K562 (cell line): Measurements from ENCODE around the gene TMEM209. TPM values are rescaled to one million over a fixed set of nuclear protein-coding genes. Genes with fewer than 3 reads are reported as not detected.

Experiments used
- ATAC-seq: fragments of 200-7000 bp; cut with Tn5 transposase; 3 replicates; pipeline ENCODE4 v1.9.1; 2020; ENCODE audit warnings: moderate library complexity
- BruUV-seq: library from RNA; stranded (reverse); fragments of 400-500 nt; replicated peaks from 2 replicates; lab custom pipeline; 2021; lab: Mats Ljungman, UMichigan
- CTCF ChIA-PET: fragments of 300-600 bp; formaldehyde crosslinking; extraction: SDS; loops from one replicate; lab custom pipeline; 2021; ENCODE audit warnings: low intra/inter-chr PET ratio; lab: Yijun Ruan, JAX
- POLR2A ChIA-PET: fragments of 300-600, 350-650 bp; sonication (Branson Sonifier 250); formaldehyde crosslinking; extraction: SDS; loops from one replicate; lab custom pipeline; 2021; ENCODE audit warnings: antibody characterized with exemption, inconsistent platforms; lab: Yijun Ruan, JAX
- DNase-seq, 4 experiments: peaks; one replicate each; pipeline versions ENCODE4 v3.0.0 to v3.0.0-alpha.2; 2011 to 2018; ENCODE audit warnings: low spot score in 3 of 4, mixed read lengths in 3 of 4; ENCODE audit errors: extremely low read depth in 1 of 4
- FAIRE-seq: peaks from 2 replicates; lab custom pipeline; 2011; peaks lifted over from hg19 to GRCh38; lab: Jason Lieb, UNC
- H2AFZ ChIP-seq: 2 replicates; pipeline ENCODE4 v1.6.0; 2011; ENCODE audit warnings: low read depth, low read length, control low read depth, inconsistent platforms
- H3K27ac ChIP-seq: fragments of 200-600 bp; 3 replicates; pipeline ENCODE4 v1.8.0; 2011; ENCODE audit warnings: low read depth, mild to moderate bottlenecking, control low read depth, inconsistent platforms, low read length, moderate library complexity, mixed read lengths; ENCODE audit errors: extremely low read depth
- H3K27me3 ChIP-seq, 2 experiments: fragments of 300-600 bp in 1 of 2; 2 replicates in 1 of 2; 3 replicates in 1 of 2; pipeline versions ENCODE4 v1.6.0 to v1.8.0; 2011; ENCODE audit warnings: inconsistent platforms in 2 of 2, low read length in 2 of 2, mild to moderate bottlenecking in 1 of 2, mixed read lengths in 1 of 2, moderate library complexity in 1 of 2; ENCODE audit not compliant: control insufficient read depth in 2 of 2, insufficient read depth in 2 of 2
- H3K36me3 ChIP-seq: fragments of 300-600 bp; 3 replicates; pipeline ENCODE4 v1.8.0; 2011; ENCODE audit warnings: mild to moderate bottlenecking, low read length, inconsistent platforms; ENCODE audit not compliant: control insufficient read depth, insufficient read depth
- H3K4me1 ChIP-seq, 2 experiments: fragments of 200-600 bp in 1 of 2; replicated peaks in 1 of 2; 2 replicates in 1 of 2; 3 replicates in 1 of 2; pipeline versions ENCODE4 v1.5.1 to v1.8.0; 2011; ENCODE audit warnings: inconsistent platforms in 2 of 2, low read length in 2 of 2, mild to moderate bottlenecking in 1 of 2, mixed read lengths in 1 of 2, moderate library complexity in 1 of 2; ENCODE audit not compliant: control insufficient read depth in 2 of 2, insufficient read depth in 2 of 2
- H3K4me2 ChIP-seq: 2 replicates; pipeline ENCODE4 v1.6.1; 2011; ENCODE audit warnings: low read length, control low read depth, inconsistent platforms, mixed read lengths; ENCODE audit not compliant: insufficient read depth
- H3K4me3 ChIP-seq: fragments of 200-600 bp; sonication (generic), shearing (Covaris generic); 2 replicates; pipeline ENCODE4 v1.5.1; 2016; ENCODE audit warnings: control low read depth, inconsistent platforms
- H3K79me2 ChIP-seq: fragments of 200-600 bp; 3 replicates; pipeline ENCODE4 v1.8.0; 2011; ENCODE audit warnings: low read length, inconsistent platforms; ENCODE audit not compliant: control insufficient read depth, insufficient read depth
- H3K9ac ChIP-seq, 2 experiments: 2 replicates each; pipeline versions ENCODE4 v1.6.0 to v1.6.1; 2011; ENCODE audit warnings: low read depth in 2 of 2, low read length in 2 of 2, control low read depth in 1 of 2, inconsistent platforms in 1 of 2, mild to moderate bottlenecking in 1 of 2, mixed read lengths in 1 of 2; ENCODE audit not compliant: insufficient read depth in 1 of 2
- H3K9me1 ChIP-seq: one replicate; pipeline ENCODE4 v1.6.0; 2011; ENCODE audit warnings: inconsistent platforms, mild to moderate bottlenecking, low read length, moderate library complexity; ENCODE audit not compliant: control insufficient read depth, insufficient read depth
- H3K9me3 ChIP-seq: replicated peaks from 2 replicates; pipeline ENCODE4 v1.5.1; 2011; ENCODE audit warnings: low read depth, low read length, inconsistent platforms; ENCODE audit not compliant: control insufficient read depth, insufficient read depth
- H4K20me1 ChIP-seq: replicated peaks from 2 replicates; pipeline ENCODE4 v1.6.1; 2011; ENCODE audit warnings: low read length, inconsistent platforms, mixed read lengths; ENCODE audit not compliant: control insufficient read depth, insufficient read depth
- ARNT ChIP-seq, 2 experiments: fragments of 450-650 bp; IDR thresholded peaks; 2 replicates each; pipeline ENCODE4 v1.6.1; 2016; ENCODE audit warnings: mild to moderate bottlenecking in 1 of 2
- BCOR ChIP-seq: fragments of 450-650 bp; IDR thresholded peaks from 2 replicates; pipeline ENCODE4 v1.6.1; 2016
- CC2D1A ChIP-seq: fragments of 450-650 bp; IDR thresholded peaks from 2 replicates; pipeline ENCODE4 v1.6.1; 2017; ENCODE audit warnings: mild to moderate bottlenecking
- CREBBP ChIP-seq: IDR thresholded peaks from one replicate; pipeline ENCODE4 v1.6.1; 2012; ENCODE audit warnings: low read depth, mild to moderate bottlenecking, control low read depth, inconsistent platforms, low read length
- E2F3 ChIP-seq: fragments of 250-450 bp; sonication (Bioruptor Pico); IDR thresholded peaks from 2 replicates; pipeline ENCODE4 v1.4.0; 2020; ENCODE audit warnings: mild to moderate bottlenecking
- ERF ChIP-seq: fragments of 450-650 bp; formaldehyde crosslinking; IDR thresholded peaks from 2 replicates; pipeline ENCODE4 v1.4.0; 2020; ENCODE audit warnings: mild to moderate bottlenecking, mixed read lengths
- GABPA ChIP-seq: fragments of 200-800 bp; sonication (Bioruptor generic); conservative IDR thresholded peaks from 2 replicates; pipeline ENCODE4 v1.6.1; 2016; ENCODE audit warnings: low read depth, missing genetic modification characterization, missing compliant biosample characterization
- HIVEP1 ChIP-seq: fragments of 250-450 bp; sonication (Bioruptor Pico); IDR thresholded peaks from 2 replicates; pipeline ENCODE4 v1.4.0; 2020; ENCODE audit warnings: mild to moderate bottlenecking
- MCM3 ChIP-seq: fragments of 450-650 bp; IDR thresholded peaks from 2 replicates; pipeline ENCODE4 v1.6.1; 2016
- POLR2A ChIP-seq: fragments of 450-650 bp; conservative IDR thresholded peaks from 2 replicates; pipeline ENCODE4 v1.6.1; 2016
- TRIM24 ChIP-seq, 2 experiments: fragments of 450-650 bp; IDR thresholded peaks; 2 replicates each; pipeline ENCODE4 v1.6.1; 2016
- ZBTB1 ChIP-seq: sonication (generic); formaldehyde crosslinking; IDR thresholded peaks from 2 replicates; pipeline ENCODE4 v1.8.1; 2023; ENCODE audit warnings: missing genetic modification reagents, low read depth, mild to moderate bottlenecking, borderline replicate concordance
- WGBS: fragments of 100-300 bp; shearing (Covaris generic); methylation state at CpG from one replicate; pipeline ENCODE4 v1.1.6; 2016; ENCODE audit warnings: low coverage, mixed read lengths; ENCODE audit not compliant: insufficient coverage; ENCODE audit errors: missing lambda C conversion rate; 5-methylcytosine and 5-hydroxymethylcytosine counted together
- in situ Hi-C: fragments of 300-500 bp; cut with MboI; formaldehyde crosslinking; loops from 4 replicates; pipeline ENCODE4 v1.15.0; 2018; ENCODE audit warnings: inconsistent platforms, mixed read lengths
- intact Hi-C: fragments of 100-400 bp; cut with micrococcal nuclease; formaldehyde crosslinking; loops from 2 replicates; pipeline ENCODE4 v1.14.2; 2022
- polyA plus RNA-seq, 8 experiments: library from polyadenylated mRNA; depleted of rRNA in 4 of 8; stranded (reverse) in 5 of 8; unstranded in 3 of 8; fragments of >200 nt; fragmentation: Nextera tagmentation in 2 of 8; fragmentation: Illumina TruSeq in 1 of 8; extraction: Ambion mirVana in 2 of 8; extraction: Trizol in 1 of 8; gene quantifications; 2 replicates each; pipeline versions ENCODE4 v1.2.1 to v1.2.3, GENCODE V29; 2011 to 2014; ENCODE audit warnings: inconsistent platforms in 1 of 8, missing spikeins in 1 of 8
- total RNA-seq, 7 experiments: library from RNA; depleted of rRNA in 6 of 7; stranded (reverse); fragments of >200 nt in 6 of 7; fragmentation: Illumina TruSeq in 2 of 7; extraction: Trizol in 2 of 7; gene quantifications; 2 replicates each; pipeline versions ENCODE4 v1.2.1 to v1.2.3, GENCODE V29; 2011 to 2021; ENCODE audit warnings: low replicate concordance in 1 of 7
- TF ChIP-seq, protein P1 (sequence below): sonication (generic); formaldehyde crosslinking; IDR thresholded peaks from 2 replicates; pipeline ENCODE4 v1.8.0; 2022; ENCODE audit warnings: mild to moderate bottlenecking, missing genetic modification reagents
- TF ChIP-seq, protein P2 (sequence below): sonication (generic); formaldehyde crosslinking; IDR thresholded peaks from 2 replicates; pipeline ENCODE4 v1.8.0; 2022; ENCODE audit warnings: mild to moderate bottlenecking, low read depth, missing genetic modification reagents
- TF ChIP-seq, protein P3 (sequence below): sonication (generic); formaldehyde crosslinking; IDR thresholded peaks from 2 replicates; pipeline ENCODE4 v1.4.0; 2020; ENCODE audit warnings: mild to moderate bottlenecking, missing genetic modification reagents

TMEM209 gene
- total and polyA plus RNA-seq, 9 of the 15 experiments (the other 6 are each of a cell fraction or from before 2014, with no cell fraction given) = 36.8 to 116 (median 76.6) TPM

DNA sequence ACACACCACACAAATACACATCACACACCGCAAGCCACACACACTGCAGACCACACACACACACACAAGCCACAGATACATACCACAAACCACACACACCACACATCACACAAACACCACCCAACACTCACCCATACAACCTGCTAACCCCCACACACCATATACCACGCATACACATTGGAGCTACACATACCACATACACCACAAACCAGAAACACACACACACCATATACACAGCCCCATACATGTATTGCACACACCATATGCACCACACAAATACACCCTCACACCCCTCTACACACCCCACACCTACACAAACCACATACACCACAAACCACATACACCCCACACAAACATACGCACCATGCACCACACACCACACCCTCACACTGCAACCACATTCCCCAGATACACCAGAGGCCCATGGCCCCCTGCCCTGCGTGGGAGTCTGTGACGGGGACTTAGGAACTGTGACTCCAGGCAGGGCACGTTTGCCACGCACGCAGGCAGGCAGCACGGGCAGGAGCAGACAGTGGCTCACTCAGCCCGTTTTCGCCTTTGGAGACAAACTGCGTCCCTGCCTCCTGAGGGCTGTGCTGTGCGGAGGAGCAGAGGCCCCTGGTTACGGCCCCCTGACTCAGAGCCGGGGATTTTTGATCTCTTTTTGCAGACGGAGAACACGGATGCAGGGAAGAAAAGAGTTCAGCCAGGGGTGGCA, 52.6 kb downstream of the TMEM209 start:
- H3K36me3 ChIP-seq = peaks cover 4% of the 10 kb centered on the region; the same call in 2 of the 3 replicates
- in situ Hi-C loops = no loop called here
- peak overlapping the region; percentile 45; the same call in 1 of the 3 replicates for H3K27ac ChIP-seq
- H3K79me2 ChIP-seq = no peaks in the 10 kb centered on the region
- no TSS peak for BruUV-seq
- no peak overlapping the region for H2AFZ ChIP-seq
- WGBS = 90% methylated on average over 17 of the region's 17 CpGs
- no peak overlapping the region for H3K4me2 ChIP-seq
- peaks cover 0 to 50% of the 10 kb centered on the region in 2 experiments; a peak in 3 of 5 replicates for H3K4me1 ChIP-seq
- peak in 1 of 4 experiments; percentile 20 for DNase-seq
- no peaks in the 10 kb centered on the region for H3K9me1 ChIP-seq
- ATAC-seq = no peak
- no peak for FAIRE-seq
- H3K27me3 ChIP-seq = no peaks in the 10 kb centered on the region; a peak in 1 of 5 replicates
- ChIA-PET CTCF (no interaction called here), POLR2A (interaction anchor here (0.6 to 1.2 kb wide), 3 partner anchors 10 to 29 kb away, joined by 3 read pairs; no protein-coding TSS in a partner anchor)
- peaks cover 17% of the 10 kb centered on the region for H3K9me3 ChIP-seq
- H4K20me1 ChIP-seq = no peaks in the 10 kb centered on the region
- H3K4me3 ChIP-seq = no peak overlapping the region
- intact Hi-C loops = no loop called here
- H3K9ac ChIP-seq = peak overlapping the region in 1 of 2 experiments; percentile 77; a peak in 2 of 4 replicates
- peak; percentile 85; the same call in 1 of the 2 replicates for TF ChIP-seq MCM3
- TF ChIP-seq E2F3 = no peak
- no peak for TF ChIP-seq HIVEP1
- TF ChIP-seq, protein P1, sequence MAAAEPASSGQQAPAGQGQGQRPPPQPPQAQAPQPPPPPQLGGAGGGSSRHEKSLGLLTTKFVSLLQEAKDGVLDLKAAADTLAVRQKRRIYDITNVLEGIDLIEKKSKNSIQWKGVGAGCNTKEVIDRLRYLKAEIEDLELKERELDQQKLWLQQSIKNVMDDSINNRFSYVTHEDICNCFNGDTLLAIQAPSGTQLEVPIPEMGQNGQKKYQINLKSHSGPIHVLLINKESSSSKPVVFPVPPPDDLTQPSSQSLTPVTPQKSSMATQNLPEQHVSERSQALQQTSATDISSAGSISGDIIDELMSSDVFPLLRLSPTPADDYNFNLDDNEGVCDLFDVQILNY (CRISPR knock-in tag) = peak; percentile 62; the same call in 1 of the 2 replicates
- no peak for TF ChIP-seq ERF (CRISPR knock-in tag)
- TF ChIP-seq, protein P2, sequence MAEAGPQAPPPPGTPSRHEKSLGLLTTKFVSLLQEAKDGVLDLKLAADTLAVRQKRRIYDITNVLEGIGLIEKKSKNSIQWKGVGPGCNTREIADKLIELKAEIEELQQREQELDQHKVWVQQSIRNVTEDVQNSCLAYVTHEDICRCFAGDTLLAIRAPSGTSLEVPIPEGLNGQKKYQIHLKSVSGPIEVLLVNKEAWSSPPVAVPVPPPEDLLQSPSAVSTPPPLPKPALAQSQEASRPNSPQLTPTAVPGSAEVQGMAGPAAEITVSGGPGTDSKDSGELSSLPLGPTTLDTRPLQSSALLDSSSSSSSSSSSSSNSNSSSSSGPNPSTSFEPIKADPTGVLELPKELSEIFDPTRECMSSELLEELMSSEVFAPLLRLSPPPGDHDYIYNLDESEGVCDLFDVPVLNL (CRISPR knock-in tag) = peak; percentile 65; the same call in 1 of the 2 replicates
- TF ChIP-seq CREBBP = no peak
- TF ChIP-seq GABPA (tag) = no peak
- TF ChIP-seq BCOR = peak; percentile 67; the same call in 1 of the 2 replicates
- TF ChIP-seq CC2D1A = no peak
- 0 out of 4 replicates have a peak, but pooled peaks have one; percentile 27 to 43 for TF ChIP-seq TRIM24 (IDR thresholded peaks at IDR 0.05)
- TF ChIP-seq ZBTB1 (CRISPR knock-in tag) = peak; percentile 80; the same call in 1 of the 2 replicates
- TF ChIP-seq ARNT (IDR thresholded peaks at IDR 0.05) = peak in 1 of 2 experiments; percentile 13; a peak in 1 of 4 replicates
- TF ChIP-seq, protein P3, sequence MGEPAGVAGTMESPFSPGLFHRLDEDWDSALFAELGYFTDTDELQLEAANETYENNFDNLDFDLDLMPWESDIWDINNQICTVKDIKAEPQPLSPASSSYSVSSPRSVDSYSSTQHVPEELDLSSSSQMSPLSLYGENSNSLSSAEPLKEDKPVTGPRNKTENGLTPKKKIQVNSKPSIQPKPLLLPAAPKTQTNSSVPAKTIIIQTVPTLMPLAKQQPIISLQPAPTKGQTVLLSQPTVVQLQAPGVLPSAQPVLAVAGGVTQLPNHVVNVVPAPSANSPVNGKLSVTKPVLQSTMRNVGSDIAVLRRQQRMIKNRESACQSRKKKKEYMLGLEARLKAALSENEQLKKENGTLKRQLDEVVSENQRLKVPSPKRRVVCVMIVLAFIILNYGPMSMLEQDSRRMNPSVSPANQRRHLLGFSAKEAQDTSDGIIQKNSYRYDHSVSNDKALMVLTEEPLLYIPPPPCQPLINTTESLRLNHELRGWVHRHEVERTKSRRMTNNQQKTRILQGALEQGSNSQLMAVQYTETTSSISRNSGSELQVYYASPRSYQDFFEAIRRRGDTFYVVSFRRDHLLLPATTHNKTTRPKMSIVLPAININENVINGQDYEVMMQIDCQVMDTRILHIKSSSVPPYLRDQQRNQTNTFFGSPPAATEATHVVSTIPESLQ (CRISPR knock-in tag) = no peak
- no peak for TF ChIP-seq POLR2A
